Adrenal gland (tissue), 5 donors: Measurements from ENCODE around the gene ADAMTS17.

Experiments used
- POLR2A ChIP-seq, 2 donors: fragments of 450-650 bp; IDR thresholded peaks; one replicate each; pipeline ENCODE4 v1.6.1; 2017; ENCODE audit warnings: antibody characterized with exemption in 2 of 2, mild to moderate bottlenecking in 2 of 2, moderate library complexity in 1 of 2
- TF ChIP-seq, protein P1 (sequence below), 6 experiments: fragments of 450-650 bp in 4 of 6; fragments of 200-600 bp in 2 of 6; sonication (generic) in 1 of 6; IDR thresholded peaks; 1 replicate in 5 of 6; 2 replicates in 1 of 6; pipeline versions ENCODE4 v1.5.1 to v1.8.0; 2016 to 2021; ENCODE audit warnings: antibody characterized with exemption in 6 of 6, mild to moderate bottlenecking in 2 of 6, moderate library complexity in 1 of 6
- donor health status: DM: no; HTN: no; CAD: no.

GRCh38 chr15:100384108-100384410 lies 42.3 kb upstream of the ADAMTS17 start:
- TF ChIP-seq, protein P1, sequence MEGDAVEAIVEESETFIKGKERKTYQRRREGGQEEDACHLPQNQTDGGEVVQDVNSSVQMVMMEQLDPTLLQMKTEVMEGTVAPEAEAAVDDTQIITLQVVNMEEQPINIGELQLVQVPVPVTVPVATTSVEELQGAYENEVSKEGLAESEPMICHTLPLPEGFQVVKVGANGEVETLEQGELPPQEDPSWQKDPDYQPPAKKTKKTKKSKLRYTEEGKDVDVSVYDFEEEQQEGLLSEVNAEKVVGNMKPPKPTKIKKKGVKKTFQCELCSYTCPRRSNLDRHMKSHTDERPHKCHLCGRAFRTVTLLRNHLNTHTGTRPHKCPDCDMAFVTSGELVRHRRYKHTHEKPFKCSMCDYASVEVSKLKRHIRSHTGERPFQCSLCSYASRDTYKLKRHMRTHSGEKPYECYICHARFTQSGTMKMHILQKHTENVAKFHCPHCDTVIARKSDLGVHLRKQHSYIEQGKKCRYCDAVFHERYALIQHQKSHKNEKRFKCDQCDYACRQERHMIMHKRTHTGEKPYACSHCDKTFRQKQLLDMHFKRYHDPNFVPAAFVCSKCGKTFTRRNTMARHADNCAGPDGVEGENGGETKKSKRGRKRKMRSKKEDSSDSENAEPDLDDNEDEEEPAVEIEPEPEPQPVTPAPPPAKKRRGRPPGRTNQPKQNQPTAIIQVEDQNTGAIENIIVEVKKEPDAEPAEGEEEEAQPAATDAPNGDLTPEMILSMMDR (IDR thresholded peaks at IDR 0.05): no peak
- no peak for TF ChIP-seq POLR2A (IDR thresholded peaks at IDR 0.05)
